Measurements from ENCODE around the gene FAM120A. TPM values are rescaled to one million over a fixed set of nuclear protein-coding genes. Genes with fewer than 3 reads are reported as not detected.

The FAM120A gene
- total and polyA plus RNA-seq, 12 donors = 42.6 to 147 (median 96.4) TPM

GRCh38 chr9:93451849-93452709 is 594 bp downstream of the FAM120A start:
- 0 to 2% (median 0%) methylated on average over 8 to 92 of the region's 92 CpGs for WGBS, 4 donors

GRCh38 chr9:93452710-93453046 is 1.2 kb downstream of the FAM120A start:
- Histone ChIP-seq H3K36me3 (replicated peaks in 1 of 2) (peaks cover 0 to 19% of the 10 kb centered on the region in 2 donors), H3K4me3 (peak overlapping the region; percentile 28 to 83 (median 69)), H3K27me3 (no peaks in the 10 kb centered on the region), H3K27ac (peak overlapping the region; percentile 65 to 99 (median 92)), H3K4me1 (replicated peaks in 1 of 2) (peaks cover 9 to 48% of the 10 kb centered on the region in 2 donors), H3K9me3 (replicated peaks in 1 of 3) (no peaks in the 10 kb centered on the region)
- peak in 1 of 2 donors; percentile 3 for TF ChIP-seq POLR2A (IDR thresholded peaks at IDR 0.05)
- no peak for TF ChIP-seq CTCF (IDR thresholded peaks at IDR 0.05)
- intact Hi-C loops (cut with DNase I) = loop anchor here (5.0 to 10.0 kb wide), 3 partner anchors 60 to 115 kb away; no protein-coding TSS in a partner anchor
- 0 to 1% (median 0%) methylated on average over 10 of the region's 10 CpGs for WGBS, 4 donors
- DNase-seq = peak in 6 of 7 donors; percentile 18 to 47 (median 41)

More at GRCh38 chr9:93451849-93452709, 594 bp downstream of the FAM120A start:
- Histone ChIP-seq H3K27ac (peak overlapping the region; percentile 65 to 99 (median 92)), H3K9me3 (replicated peaks in 1 of 3) (no peaks in the 10 kb centered on the region), H3K36me3 (replicated peaks in 1 of 2) (peaks cover 0 to 25% of the 10 kb centered on the region in 2 donors), H3K4me1 (replicated peaks in 1 of 2) (peaks cover 9 to 42% of the 10 kb centered on the region in 2 donors), H3K27me3 (no peaks in the 10 kb centered on the region), H3K4me3 (peak overlapping the region; percentile 28 to 83 (median 69))
- DNase-seq = peak; percentile 51 to 74 (median 65)
- TF ChIP-seq POLR2A (IDR thresholded peaks at IDR 0.05) (no peak), CTCF (IDR thresholded peaks at IDR 0.05) (peak in 4 of 6 experiments; percentile 32 to 62 (median 42))
- intact Hi-C loops (cut with DNase I) = loop anchor here (5.0 to 10.0 kb wide), 3 partner anchors 60 to 115 kb away; no protein-coding TSS in a partner anchor

GRCh38 chr9:93453047-93453914 is 1.8 kb downstream of the FAM120A start, which contains the start of gene FAM120AOS:
FAM120AOS (minus strand) TSS chr9:93453581; CDS start chr9:93452709, 872 bp downstream.
- intact Hi-C loops (cut with DNase I) = loop anchor here (5.0 to 10.0 kb wide), 3 partner anchors 59 to 114 kb away; no protein-coding TSS in a partner anchor

More at GRCh38 chr9:93453047-93453914, 1.8 kb downstream of the FAM120A start, which contains the start of gene FAM120AOS:
- Histone ChIP-seq H3K27me3 (no peaks in the 10 kb centered on the region), H3K9me3 (replicated peaks in 1 of 3) (no peaks in the 10 kb centered on the region), H3K27ac (peak within 1 kb of the TSS; percentile 65 to 99 (median 92)), H3K4me3 (peak within 1 kb of the TSS; percentile 28 to 83 (median 69)), H3K4me1 (replicated peaks in 1 of 2) (peaks cover 12 to 54% of the 10 kb centered on the region in 2 donors), H3K36me3 (replicated peaks in 1 of 2) (peaks cover 0 to 13% of the 10 kb centered on the region in 2 donors)
- TF ChIP-seq POLR2A (IDR thresholded peaks at IDR 0.05) (peak in 1 of 2 donors; percentile 69), CTCF (IDR thresholded peaks at IDR 0.05) (no peak)
- peak; percentile 87 to 97 (median 94) for DNase-seq
- 0 to 1% (median 0%) methylated on average over 29 to 34 of the region's 34 CpGs for WGBS, 4 donors

All from adrenal gland (tissue), 12 donors.